COLO829 (cell line): ENCODE results near the gene ADAM8.
"Not testable (repeated sequence)": the region's sequence is repeated elsewhere in the genome, so short reads cannot be mapped to it uniquely, and the experiment has no call there.

Source experiments
- DNase-seq: peaks from one replicate; pipeline ENCODE4 v3.0.0; 2012; ENCODE audit warnings: low spot score

The ADAM8 gene

DNA sequence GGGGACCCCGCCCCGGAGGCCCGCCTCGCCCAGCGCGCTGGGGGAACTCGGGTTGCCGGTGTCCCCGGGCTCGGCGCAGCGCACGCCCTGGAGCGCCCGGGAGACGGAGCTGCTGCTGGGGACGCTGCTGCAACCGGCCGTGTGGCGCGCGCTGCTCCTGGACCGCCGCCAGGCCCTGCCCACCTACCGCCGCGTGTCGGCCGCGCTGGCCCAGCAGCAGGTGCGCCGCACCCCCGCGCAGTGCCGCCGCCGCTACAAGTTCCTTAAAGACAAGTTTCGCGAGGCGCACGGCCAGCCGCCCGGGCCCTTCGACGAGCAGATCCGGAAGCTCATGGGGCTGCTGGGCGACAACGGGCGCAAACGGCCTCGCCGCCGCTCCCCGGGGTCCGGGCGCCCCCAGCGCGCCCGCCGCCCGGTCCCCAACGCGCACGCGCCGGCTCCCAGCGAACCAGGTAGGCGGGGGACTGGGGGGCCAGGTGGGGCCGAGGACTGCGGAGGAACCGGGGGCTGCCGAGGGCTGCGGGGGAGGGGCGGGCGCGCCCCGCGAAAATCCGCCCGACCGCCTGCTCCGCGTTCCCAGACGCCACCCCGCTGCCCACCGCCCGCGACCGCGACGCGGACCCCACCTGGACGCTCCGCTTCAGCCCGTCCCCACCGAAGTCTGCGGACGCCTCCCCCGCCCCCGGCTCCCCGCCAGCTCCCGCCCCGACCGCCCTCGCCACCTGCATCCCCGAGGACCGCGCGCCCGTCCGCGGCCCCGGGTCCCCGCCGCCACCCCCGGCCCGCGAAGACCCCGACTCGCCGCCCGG is 46.1 kb downstream of the ADAM8 start:
- no peak for DNase-seq

DNA sequence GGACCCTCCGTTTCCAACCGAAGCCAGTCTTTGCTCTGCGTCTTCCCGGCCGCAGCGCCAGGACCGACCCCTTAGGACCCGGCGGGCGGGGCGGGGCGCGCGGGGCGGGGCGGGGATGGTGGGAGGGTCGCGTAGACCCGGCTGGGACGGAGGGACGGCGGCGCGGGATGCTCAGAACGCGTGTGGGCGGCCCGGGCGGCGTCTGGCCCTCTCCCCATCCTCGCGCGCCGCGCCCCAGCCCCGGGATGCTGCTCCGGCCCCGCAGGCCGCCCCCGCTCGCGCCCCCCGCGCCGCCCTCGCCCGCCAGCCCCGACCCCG is 46.7 kb downstream of the ADAM8 start, which contains the start of gene UTF1:
UTF1 (plus strand) TSS at position 174 of the 318 bp plus-strand sequence; CDS start at position 246, 72 bp downstream.
- DNase-seq, result no peak

DNA sequence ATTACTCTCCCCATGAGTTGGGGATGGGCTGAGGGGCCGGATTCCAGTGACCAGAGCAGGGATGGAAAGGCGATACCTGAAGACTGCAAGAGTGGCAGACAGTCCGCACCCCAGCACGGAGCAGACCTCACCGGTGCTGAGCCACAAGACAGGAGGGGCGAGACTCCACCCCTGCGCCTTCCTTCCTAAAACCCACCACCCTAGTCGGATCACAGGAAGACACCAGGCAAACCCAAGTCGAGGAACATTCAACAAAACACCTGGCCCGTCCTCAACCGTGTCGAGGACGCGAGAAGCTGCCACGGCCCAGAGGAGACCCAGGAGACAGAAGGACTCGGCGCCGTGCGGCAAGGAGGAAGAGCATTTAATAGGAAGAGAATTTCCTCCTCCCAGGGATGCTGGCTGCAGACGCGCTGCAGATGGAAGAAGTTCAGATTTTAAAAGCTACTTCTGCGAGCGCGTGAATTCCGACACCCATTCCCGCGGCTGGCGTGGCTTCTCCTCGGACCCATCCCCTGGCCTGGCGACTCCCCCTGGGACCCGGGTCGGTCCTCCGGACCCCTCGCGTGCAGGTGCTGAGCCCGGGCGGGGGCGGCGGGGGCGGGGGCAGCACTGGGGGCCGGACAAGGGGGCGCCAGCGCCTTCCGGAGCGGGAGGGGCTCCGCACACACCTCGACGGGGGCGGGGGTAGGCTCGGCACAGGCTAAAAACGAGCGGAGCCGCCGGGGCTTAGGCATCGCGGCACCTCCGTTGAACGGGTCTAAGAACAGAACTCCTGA is 47.2 kb downstream of the ADAM8 start:
- no peak for DNase-seq

DNA sequence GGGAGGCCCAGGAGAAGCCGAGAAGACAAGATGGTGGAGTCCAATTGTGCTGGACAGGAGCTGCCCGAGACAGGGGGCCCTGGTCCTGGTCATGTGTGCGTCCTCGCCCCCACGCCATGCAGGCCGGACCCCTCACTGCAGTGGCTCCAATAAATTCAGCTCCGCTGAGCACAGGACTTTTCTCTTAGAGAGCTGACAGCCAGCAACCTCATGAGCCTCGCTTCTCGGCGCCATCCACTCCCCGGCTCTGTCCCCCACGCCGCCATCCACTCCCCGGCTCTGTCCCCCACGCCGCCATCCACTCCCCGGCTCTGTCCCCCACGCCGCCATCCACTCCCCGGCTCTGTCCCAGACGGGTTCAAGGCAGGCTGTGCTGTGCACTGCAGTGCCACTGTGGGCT is 49.4 kb downstream of the ADAM8 start:
- DNase-seq, result no peak

DNA sequence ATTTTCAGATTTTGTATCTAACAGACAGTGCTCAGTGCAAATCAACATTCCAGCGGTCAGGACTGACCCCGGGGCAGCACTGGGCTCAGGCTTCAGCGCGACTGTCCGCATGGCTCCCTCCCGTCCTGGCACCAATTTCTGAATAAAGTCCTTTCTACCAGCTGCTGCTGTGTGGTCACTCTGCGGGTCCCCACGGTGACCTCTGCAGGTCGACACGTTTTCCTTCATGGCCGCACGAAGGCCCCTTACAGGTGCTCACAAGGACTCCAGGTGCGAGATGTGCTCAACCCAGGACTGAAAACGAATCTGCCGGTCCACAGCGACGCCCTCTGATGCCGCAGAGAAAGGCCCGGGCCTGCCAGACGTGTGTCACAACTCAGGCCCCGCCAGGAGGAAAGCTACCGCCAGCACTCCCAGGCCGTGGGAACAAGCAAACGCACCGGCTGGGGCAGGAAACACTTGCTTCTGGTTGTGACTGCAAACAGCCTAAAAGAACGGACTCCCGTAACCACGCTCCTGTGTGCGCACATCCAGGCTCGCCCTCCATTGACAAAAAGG is 50.3 kb downstream of the ADAM8 start:
- DNase-seq, result no peak

DNA sequence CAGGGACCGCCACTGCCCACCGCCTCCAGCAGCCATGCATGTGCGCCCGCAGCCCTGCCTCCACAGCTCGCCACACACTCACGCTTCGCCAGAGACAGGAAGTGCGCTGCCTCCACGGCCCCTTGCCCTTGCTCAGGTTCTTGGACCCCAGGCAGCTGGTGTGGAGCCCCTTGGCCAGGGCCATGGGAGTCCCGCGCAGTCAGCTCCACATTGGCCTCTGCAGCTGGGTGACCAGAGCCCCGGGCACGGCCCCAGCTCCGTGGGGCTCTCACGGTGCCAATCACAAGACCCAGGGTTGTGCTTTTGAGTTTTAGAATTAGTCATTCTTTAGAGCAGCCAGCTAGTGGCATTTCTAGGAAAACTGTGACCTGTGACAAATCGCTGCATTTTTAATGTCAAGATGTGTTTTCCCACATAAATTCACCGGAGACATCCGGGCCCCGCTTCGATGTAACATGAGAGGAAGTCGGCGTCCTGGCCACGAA is 50.9 kb downstream of the ADAM8 start:
- DNase-seq, result no peak

DNA sequence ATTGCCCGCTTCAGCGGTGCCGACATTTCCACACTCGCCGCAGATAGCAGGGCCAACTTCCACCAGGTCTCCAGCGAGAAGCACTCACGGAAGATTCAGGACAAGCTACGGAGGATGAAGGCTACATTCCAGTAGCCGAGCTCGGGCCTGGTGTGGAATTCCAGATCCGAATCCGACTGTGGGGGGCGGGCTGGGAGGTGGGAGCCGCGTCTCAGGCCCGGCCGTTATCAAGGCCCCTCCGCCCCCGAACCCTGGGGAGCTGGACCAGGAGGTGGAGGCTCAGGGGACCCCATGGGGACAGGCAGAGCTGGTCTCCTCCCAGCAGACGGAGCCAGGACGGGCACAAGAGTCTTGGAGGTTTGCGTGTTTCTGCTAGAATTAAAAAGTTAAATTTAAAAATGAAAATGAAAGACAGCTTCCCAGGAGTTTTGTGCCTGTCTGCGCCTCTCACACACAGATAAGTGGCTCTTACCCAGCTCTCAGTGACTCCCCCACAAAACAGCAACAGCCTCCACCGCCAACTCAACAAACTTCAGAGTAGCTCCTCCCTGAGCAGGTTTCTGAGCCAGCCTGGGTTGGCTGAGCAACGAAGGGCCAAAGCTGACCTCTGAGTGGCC is 51.8 kb downstream of the ADAM8 start:
- no peak for DNase-seq

DNA sequence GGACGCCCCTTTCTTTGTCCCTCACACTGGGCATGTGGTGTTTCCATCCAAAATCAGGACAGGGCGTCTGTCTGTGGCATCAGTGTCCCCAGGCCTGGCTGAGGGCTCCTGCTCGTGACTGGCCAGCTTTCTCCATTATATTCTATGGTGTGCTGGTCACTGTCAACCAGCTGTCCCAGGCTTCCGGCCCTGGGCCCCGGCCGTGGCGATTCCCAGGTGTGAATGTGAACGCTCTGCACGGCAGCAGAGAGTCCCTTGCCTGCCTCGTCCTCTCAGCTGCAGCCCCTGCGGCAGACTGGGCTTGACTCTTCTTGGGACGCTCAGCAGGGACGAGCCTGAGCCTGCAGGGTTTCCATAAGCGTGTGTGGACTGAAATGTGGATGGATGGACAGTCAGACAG is 52.6 kb downstream of the ADAM8 start:
- DNase-seq, result no peak

DNA sequence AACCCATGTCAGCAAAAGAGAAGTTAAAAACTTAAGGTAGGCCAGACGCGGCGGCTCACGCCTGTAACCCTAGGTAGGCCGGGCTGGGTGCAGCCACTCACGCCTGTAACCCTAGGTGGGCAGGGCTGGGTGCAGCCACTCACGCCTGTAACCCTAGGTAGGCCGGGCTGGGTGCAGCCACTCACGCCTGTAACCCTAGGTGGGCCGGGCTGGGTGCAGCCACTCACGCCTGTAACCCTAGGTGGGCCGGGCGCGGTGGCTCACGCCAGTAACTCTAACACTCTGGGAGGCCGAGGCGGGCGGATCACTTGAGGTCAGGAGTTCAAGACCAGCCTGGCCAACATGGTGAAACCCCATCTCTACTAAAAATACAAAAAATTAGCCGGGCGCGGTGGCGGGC is 54.9 kb downstream of the ADAM8 start:
- not testable (repeated sequence) for DNase-seq

DNA sequence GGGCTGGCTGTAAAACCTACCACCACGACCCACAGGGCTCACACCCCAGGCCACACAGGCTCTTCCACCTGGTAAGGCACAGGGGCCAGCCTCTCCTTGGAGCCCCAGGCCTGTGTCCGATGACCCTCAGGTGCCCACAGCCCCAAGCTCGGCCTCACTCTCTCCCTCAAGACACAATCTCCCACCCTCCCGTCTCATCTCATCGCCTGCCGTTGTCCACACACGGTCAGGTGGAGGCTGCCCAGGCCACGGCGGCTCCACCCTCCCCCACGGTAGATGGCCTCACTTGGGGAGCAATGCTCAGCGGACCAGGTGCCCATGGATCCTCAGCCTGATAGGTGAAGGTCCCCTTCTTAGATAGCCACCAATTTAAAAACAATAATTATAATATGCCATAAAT is 55.3 kb downstream of the ADAM8 start:
- no peak for DNase-seq

DNA sequence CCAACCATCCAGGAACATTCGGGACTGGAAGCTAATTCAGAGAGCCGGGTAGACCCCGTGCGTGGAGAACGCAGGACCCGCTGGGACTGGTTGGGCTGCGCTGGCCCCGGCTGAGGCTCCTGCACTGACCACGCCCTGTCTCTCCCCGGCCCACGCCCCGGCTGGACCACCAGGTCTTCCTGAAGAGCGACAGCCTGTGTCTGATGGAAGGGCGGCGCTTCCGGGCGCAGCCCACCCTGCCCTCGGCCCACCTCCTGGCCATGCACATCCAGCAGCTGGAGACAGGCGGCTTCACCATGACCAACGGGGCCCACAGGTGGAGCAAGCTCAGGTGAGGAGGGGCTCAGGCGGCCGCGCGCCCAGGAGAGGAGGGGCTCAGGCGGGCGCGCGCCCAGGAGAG is 56.9 kb downstream of the ADAM8 start:
- no peak for DNase-seq

DNA sequence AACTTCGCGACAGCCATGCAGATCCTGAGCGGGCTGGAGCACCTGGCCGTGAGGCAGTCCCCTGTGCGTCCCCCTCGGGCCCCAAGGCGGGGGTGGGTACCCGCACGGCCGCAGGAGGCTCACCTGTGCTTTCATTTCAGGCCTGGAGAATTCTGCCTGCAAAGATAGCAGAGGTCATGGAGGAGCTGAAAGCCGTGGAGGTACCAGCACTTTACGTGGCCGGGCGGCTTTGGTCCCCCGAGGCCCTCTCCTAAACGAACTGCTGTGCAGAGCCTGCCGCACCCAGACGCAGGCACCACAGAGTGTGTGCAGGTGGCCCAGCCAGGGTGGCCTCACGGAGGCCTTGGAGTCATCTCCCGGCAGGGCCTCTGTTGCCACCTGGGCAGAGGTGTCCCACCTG is 57.8 kb downstream of the ADAM8 start:
- no peak for DNase-seq

DNA sequence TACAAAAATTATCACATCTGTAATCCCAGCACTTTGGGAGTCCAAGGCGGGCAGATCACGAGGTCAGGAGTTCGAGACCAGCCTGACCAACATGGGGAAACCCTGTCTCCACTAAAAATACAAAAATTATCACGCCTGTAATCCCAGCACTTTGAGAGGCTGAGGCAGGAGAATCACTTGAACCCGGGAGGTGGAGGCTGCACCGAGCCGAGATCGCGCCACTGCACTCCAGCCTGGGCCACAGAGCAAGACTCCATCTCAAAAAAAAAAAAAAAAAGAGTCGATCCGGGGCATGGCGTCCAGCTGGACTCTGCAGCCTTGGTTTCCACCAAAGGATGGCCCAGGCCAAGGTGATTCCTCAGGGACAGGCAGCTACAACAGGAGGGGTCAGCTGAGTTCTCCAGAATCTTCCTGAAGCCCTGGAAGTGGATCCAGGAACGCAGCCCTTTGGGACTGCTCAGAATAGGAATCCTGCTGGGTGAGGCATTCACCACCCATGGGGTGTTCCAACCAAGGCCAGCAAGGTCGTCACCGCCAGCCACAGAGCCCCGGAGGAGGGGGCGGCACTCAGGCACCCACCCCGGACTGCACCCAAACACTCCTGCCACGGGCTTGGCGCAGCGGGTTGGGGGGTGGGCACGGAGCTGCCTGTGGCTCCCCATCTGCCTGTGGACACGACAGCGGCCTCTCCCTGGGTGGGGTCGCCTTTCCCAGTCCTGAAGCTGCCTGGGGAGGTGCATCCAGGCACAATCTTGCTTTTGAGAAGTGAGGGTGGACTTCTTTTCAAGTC is 58.7 kb downstream of the ADAM8 start:
- DNase-seq, result no peak

DNA sequence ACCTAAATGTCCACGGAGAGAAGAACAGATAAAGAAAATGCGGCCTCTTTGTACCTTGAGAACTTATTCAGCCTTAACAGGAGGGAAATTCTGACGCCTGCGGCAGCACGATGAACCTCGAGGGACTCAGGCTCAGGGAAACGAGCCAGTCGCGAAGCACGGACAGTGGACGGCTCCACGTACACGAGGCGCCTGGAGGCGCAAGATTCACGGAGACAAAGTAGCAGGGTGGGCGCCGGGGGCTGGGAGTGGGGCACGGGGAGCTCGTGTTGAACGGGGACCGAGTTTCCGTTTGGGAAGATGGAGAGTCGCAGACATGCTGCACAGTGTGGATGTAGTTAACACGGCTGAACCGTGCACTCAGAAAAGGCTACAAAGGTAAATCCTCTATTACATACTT is 59.9 kb downstream of the ADAM8 start:
- DNase-seq, result no peak

DNA sequence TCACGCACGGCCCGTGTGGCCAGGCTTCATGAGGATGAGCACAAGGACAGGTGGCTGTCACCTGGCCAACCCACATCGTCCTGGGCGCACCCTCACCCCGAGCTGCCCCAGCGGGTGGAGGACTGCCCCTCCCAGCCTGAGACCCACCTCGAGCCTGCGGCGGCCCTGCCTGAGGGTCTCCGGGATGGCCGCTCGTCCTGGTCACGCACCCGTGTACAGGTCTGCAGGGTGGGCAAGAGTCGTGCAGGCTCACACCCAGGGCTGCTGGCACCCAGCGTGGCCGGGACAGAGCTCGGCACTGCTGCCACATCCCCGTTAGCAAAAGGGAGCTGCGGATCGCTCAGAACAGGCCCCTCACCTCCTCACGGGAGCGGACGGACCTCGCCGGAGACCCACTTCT is 61.1 kb downstream of the ADAM8 start:
- DNase-seq, result no peak

DNA sequence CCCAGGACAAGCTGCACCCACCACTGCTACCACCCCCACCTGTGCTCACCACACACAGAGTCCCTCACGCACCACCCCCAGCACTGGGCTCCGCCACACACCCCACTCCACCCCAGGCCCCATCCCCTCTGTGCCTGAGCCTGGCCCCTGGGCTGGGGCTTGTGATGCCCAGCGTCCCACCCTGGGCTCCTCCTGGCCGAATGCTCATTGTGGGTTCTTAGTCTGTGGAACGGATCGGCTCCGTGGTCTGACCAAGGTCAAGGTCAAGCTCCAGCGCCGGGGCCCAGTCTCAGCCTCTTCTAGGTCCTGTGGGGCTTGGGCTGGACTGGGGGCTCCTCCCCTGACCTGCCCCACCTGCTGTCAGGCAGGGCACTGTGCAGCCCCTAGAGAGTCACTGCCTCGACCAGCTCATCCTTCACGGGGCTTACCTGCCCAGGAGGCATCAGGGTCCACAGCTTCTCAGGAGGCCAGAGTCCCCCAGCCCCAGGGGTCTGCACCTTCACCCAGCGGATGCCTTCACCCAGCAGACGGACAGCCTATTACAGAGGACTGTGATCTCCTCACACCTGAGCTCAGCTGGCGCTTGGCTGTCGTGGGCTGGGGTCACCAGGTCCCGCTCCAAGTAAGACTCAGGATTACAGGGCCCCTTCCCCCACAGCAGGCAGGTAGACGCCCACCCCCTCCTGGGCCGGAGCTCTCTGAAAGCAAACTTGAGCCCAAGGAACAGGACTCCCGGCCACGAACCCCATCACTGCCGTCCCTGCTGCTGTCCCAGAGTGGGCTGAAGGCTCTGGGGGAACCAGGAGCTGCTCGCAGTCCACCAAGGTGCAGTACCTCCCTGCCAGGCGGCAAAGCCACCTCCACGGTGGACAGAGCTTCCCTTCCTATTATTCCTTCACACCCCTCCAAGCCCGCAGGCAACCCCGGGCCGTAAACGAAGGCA is 61.9 kb downstream of the ADAM8 start:
- DNase-seq, result no peak

DNA sequence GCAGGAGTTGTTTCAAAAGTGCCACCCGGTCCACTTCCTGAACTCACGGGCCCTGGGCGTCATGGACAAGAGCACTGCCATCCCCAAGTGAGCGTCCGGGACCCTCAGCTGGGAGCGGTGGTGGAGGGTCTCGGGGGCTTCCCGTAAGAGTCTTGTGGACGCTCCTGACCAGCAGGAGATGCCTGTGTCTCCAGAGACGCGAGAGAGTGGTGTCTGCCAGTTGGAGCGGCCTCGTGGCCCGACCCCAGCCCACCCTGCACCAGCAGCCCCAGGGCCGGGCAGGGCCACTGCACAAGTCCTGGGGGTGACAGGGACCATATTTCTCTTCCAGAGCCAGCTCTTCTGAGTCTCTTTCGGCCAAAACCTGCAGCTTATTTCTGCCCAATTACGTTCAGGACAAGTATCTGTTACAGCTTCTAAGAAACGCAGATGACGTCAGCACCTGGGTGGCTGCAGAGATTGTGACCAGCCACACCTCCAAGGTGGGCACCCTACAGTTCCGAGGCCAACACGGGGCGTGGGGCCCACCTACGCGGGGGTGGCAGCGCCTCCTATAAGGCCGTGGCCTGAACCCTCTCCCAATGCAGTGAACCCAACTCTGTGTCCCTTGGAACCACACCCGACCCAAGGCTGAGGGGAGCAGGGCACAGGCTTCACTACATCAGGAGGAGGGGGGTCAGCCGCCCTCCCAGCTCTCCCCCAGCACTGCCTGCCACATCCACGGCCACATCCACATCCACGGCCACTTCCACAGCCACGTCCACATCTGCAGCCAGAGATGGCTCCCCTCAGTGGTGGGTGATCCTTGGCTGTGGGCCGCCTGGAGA is 62.8 kb downstream of the ADAM8 start:
- DNase-seq, result no peak

DNA sequence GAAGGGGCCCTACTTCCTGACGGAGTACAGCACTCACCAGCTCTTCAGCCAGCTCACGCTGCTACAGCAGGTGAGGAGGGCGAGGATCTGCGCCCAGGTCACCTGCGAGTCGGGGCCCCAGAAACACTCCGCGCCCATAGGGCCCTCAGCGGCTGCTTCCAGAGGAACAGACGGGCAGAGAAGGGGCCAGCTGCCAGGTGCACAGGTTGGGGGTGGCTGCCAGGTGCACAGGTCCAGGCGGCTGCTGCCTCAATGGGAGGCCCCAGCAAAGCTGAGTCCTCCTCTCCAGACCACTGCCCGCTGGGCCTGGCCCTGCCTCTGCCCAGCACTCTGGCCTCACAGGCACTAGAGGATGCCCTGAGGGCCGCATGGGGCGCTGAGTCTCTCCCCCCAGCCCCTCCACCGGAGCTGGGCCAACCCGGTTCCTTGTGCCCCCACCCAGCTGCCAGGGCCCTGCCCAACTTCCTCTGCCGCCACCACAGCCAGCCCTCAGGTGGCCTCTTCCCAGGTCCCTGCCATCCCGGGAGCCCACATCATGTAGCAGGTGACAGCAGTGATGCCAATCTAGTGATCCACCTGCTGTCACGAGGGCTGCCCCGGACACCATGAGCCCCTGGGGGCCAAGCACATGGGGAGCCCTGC is 63.7 kb downstream of the ADAM8 start:
- no peak for DNase-seq
